ENCODE measurements around the gene ZFP36. TPM values are rescaled to one million over a fixed set of nuclear protein-coding genes. Genes with fewer than 3 reads are reported as not detected.
A peak's percentile ranks its signal among the peaks of the same experiment; 100 is the strongest.
"Not testable (repeated sequence)": the region's sequence is repeated elsewhere in the genome, so short reads cannot be mapped to it uniquely, and the experiment has no call there.

ZFP36 gene
- total RNA-seq, 1 donor from 2014 or later, result 208 TPM

- Histone ChIP-seq H3K4me1 (peaks cover 51% of the 10 kb centered on the region), H3K4me3 (peak within 1 kb of the TSS; percentile 83), H3K27me3 (ENCODE audit: low read depth) (no peaks in the 10 kb centered on the region), H3K36me3 (peaks cover 24% of the 10 kb centered on the region), H3K27ac (peak within 1 kb of the TSS; percentile 89), H3K9me3 (no peaks in the 10 kb centered on the region)
- TF ChIP-seq CTCF (IDR thresholded peaks at IDR 0.05), result no peak
- peak; percentile 98 for DNase-seq
- intact Hi-C loops (cut with DNase I), result no loop called here
- ATAC-seq, result peak; percentile 98 to 99
These were observed 38.8 kb downstream of the ZFP36 start, which contains the start of gene SUPT5H for GRCh38 chr19:39445196-39446111. Gene SUPT5H (plus strand): TSS chr19:39445582. CDS start chr19:39445891, 309 bp downstream.

- peaks cover 53% of the 10 kb centered on the region for H3K4me1 ChIP-seq
- H3K27ac ChIP-seq, result no peak overlapping the region
- no peaks in the 10 kb centered on the region for H3K27me3 ChIP-seq (ENCODE audit: low read depth)
- H3K36me3 ChIP-seq, result peaks cover 24% of the 10 kb centered on the region
- intact Hi-C loops (cut with DNase I), result no loop called here
- DNase-seq (no peak), ATAC-seq (no peak)
- TF ChIP-seq CTCF (IDR thresholded peaks at IDR 0.05), result no peak
- no peaks in the 10 kb centered on the region for H3K9me3 ChIP-seq
- H3K4me3 ChIP-seq, result peak overlapping the region; percentile 83
These were observed 39.9 kb downstream of the ZFP36 start for GRCh38 chr19:39446365-39447084.

GRCh38 chr19:39448271-39448670, 41.6 kb downstream of the ZFP36 start:
- Histone ChIP-seq H3K4me3 (no peak overlapping the region), H3K36me3 (peaks cover 39% of the 10 kb centered on the region), H3K27me3 (ENCODE audit: low read depth) (no peaks in the 10 kb centered on the region), H3K9me3 (no peaks in the 10 kb centered on the region), H3K27ac (no peak overlapping the region), H3K4me1 (peaks cover 53% of the 10 kb centered on the region)
- no peak for DNase-seq
- no peak for TF ChIP-seq CTCF (IDR thresholded peaks at IDR 0.05)
- no peak for ATAC-seq
- intact Hi-C loops (cut with DNase I), result no loop called here

GRCh38 chr19:39449116-39449797, 42.6 kb downstream of the ZFP36 start:
- Histone ChIP-seq H3K27ac (no peak overlapping the region), H3K27me3 (ENCODE audit: low read depth) (no peaks in the 10 kb centered on the region), H3K36me3 (peaks cover 49% of the 10 kb centered on the region), H3K9me3 (no peaks in the 10 kb centered on the region), H3K4me1 (peaks cover 50% of the 10 kb centered on the region), H3K4me3 (no peak overlapping the region)
- TF ChIP-seq CTCF (IDR thresholded peaks at IDR 0.05), result no peak
- ATAC-seq, result no peak
- intact Hi-C loops (cut with DNase I), result no loop called here
- DNase-seq, result no peak

- peaks cover 69% of the 10 kb centered on the region for H3K36me3 ChIP-seq
These were observed 44.6 kb downstream of the ZFP36 start for GRCh38 chr19:39451257-39451656.

More at GRCh38 chr19:39451257-39451656, 44.6 kb downstream of the ZFP36 start:
- ATAC-seq; H3K27ac ChIP-seq; H3K4me3 ChIP-seq; intact Hi-C loops (cut with DNase I); H3K9me3 ChIP-seq; H3K27me3 ChIP-seq (ENCODE audit: low read depth); DNase-seq: not testable (repeated sequence)
- peaks cover 42% of the 10 kb centered on the region for H3K4me1 ChIP-seq

Small RNA genes within 50 kb of the gene (microRNA-seq; reads per million reads assigned to microRNA genes)
- not detected for gene MIR4530 (ENCODE audit: borderline number of aligned reads)

Other genes with a start within 250 kb of the ZFP36 start
- 0.86 TPM for gene NCCRP1, start 209.9 kb upstream of the ZFP36 start, total RNA-seq
- not detected for gene SYCN, start 202.6 kb upstream of the ZFP36 start, total RNA-seq
- gene IFNL3, start 161.8 kb upstream of the ZFP36 start, total RNA-seq, result not detected
- gene IFNL4, start 158.0 kb upstream of the ZFP36 start, total RNA-seq, result not detected
- not detected for gene IFNL2, start 138.5 kb upstream of the ZFP36 start, total RNA-seq
- gene IFNL1, start 110.4 kb upstream of the ZFP36 start, total RNA-seq, result not detected
- gene LRFN1, start 86.0 kb upstream of the ZFP36 start, total RNA-seq, result 2.1 TPM
- gene GMFG, start 70.8 kb upstream of the ZFP36 start, total RNA-seq, result 149 TPM
- 74.4 TPM for gene SAMD4B, start 64.4 kb upstream of the ZFP36 start, total RNA-seq
- gene PAF1, start 15.7 kb upstream of the ZFP36 start, total RNA-seq, result 33.7 TPM
- gene MED29, start 15.5 kb upstream of the ZFP36 start, total RNA-seq, result 33.1 TPM
- 24.7 TPM for gene PLEKHG2, start 5.8 kb downstream of the ZFP36 start, total RNA-seq
- gene RPS16, start 29.1 kb downstream of the ZFP36 start, total RNA-seq, result 1,586 TPM
- gene SUPT5H, start 38.7 kb downstream of the ZFP36 start, total RNA-seq, result 108 TPM
- gene TIMM50, start 74.0 kb downstream of the ZFP36 start, total RNA-seq, result 44.0 TPM
- gene DLL3, start 92.1 kb downstream of the ZFP36 start, total RNA-seq, result not detected
- not detected for gene SELENOV, start 108.3 kb downstream of the ZFP36 start, total RNA-seq
- 3.7 TPM for gene EID2B, start 126.0 kb downstream of the ZFP36 start, total RNA-seq
- gene EID2, start 133.3 kb downstream of the ZFP36 start, total RNA-seq, result 12.8 TPM
- gene LGALS13, start 195.7 kb downstream of the ZFP36 start, total RNA-seq, result not detected
- not detected for gene LGALS16, start 249.1 kb downstream of the ZFP36 start, total RNA-seq